T-cell (primary cell): ENCODE results near the gene ZNF43. TPM values are rescaled to one million over a fixed set of nuclear protein-coding genes. Genes with fewer than 3 reads are reported as not detected.
"Not testable (repeated sequence)": the region's sequence is repeated elsewhere in the genome, so short reads cannot be mapped to it uniquely, and the experiment has no call there.

Source experiments
- ATAC-seq, 4 experiments: fragments of 200-7000 bp in 3 of 4; fragments of 150-1000 bp in 1 of 4; cut with Tn5 transposase; replicated peaks in 1 of 4; 1 replicate in 3 of 4; 2 replicates in 1 of 4; pipeline ENCODE4 v1.10.0; 2021; ENCODE audit warnings: moderate library complexity in 3 of 4, mild to moderate bottlenecking in 2 of 4, moderate number of reproducible peaks in 1 of 4
- CTCF ChIA-PET, 2 donors: fragments of 300-600 bp; sonication (Branson Sonifier 250); formaldehyde crosslinking; loops; one replicate each; lab custom pipeline; 2022; ENCODE audit warnings: antibody characterized with exemption in 2 of 2; lab: Charles Lee
- POLR2A ChIA-PET, 2 donors: fragments of 300-600 bp; sonication (Branson Sonifier 250); formaldehyde crosslinking; loops; one replicate each; lab custom pipeline; 2022; ENCODE audit warnings: antibody characterized with exemption in 2 of 2; lab: Charles Lee
- DNase-seq, 35 experiments: peaks; one replicate each; pipeline versions ENCODE4 v3.0.0 to v3.0.0-alpha.2; 2013 to 2023
- H3K27ac ChIP-seq: one replicate; pipeline ENCODE4 v1.5.1; 2013; ENCODE audit warnings: low read length
- H3K27me3 ChIP-seq, 2 experiments: replicated peaks in 1 of 2; 1 replicate in 1 of 2; 2 replicates in 1 of 2; pipeline versions ENCODE4 v1.6.1 to v1.7.0; 2013; ENCODE audit warnings: low read length in 1 of 2, mixed read lengths in 1 of 2; ENCODE audit not compliant: control insufficient read depth in 2 of 2, insufficient read depth in 2 of 2; ENCODE audit errors: extremely low read depth in 1 of 2
- H3K36me3 ChIP-seq, 2 donors: 1 replicate in 1 of 2; 2 replicates in 1 of 2; pipeline versions ENCODE4 v1.6.1 to v1.7.0; 2013; ENCODE audit warnings: low read length in 1 of 2; ENCODE audit not compliant: control insufficient read depth in 2 of 2, insufficient read depth in 1 of 2; ENCODE audit errors: extremely low read depth in 1 of 2
- H3K4me1 ChIP-seq, 2 experiments: 1 replicate in 1 of 2; 2 replicates in 1 of 2; pipeline versions ENCODE4 v1.6.1 to v1.7.0; 2013; ENCODE audit warnings: low read length in 2 of 2, mixed read lengths in 1 of 2; ENCODE audit not compliant: insufficient read depth in 2 of 2, control insufficient read depth in 1 of 2; ENCODE audit errors: extremely low read depth in 1 of 2
- H3K4me3 ChIP-seq, 2 donors: 1 replicate in 1 of 2; 2 replicates in 1 of 2; pipeline versions ENCODE4 v1.5.1 to v1.7.0; 2013; ENCODE audit warnings: mild to moderate bottlenecking in 2 of 2, low read length in 1 of 2, moderate library complexity in 1 of 2; ENCODE audit not compliant: control insufficient read depth in 1 of 2; ENCODE audit errors: extremely low read depth in 1 of 2
- H3K9me3 ChIP-seq: 2 replicates; pipeline ENCODE4 v1.7.0; 2013
- H3K27ac Mint-ChIP-seq, 2 donors: one replicate each; pipeline ENCODE4 v1.8.0; 2020 to 2021; ENCODE audit warnings: mild to moderate bottlenecking in 2 of 2, mixed read lengths in 2 of 2
- H3K27me3 Mint-ChIP-seq, 2 donors: one replicate each; pipeline ENCODE4 v1.8.0; 2021 to 2022; ENCODE audit warnings: mixed read lengths in 2 of 2
- H3K36me3 Mint-ChIP-seq: one replicate; pipeline ENCODE4 v1.8.0; 2021; ENCODE audit warnings: mixed read lengths
- H3K4me1 Mint-ChIP-seq, 3 donors: one replicate each; pipeline ENCODE4 v1.8.0; 2020 to 2022; ENCODE audit warnings: mixed read lengths in 3 of 3, mild to moderate bottlenecking in 1 of 3
- H3K4me3 Mint-ChIP-seq, 3 donors: one replicate each; pipeline ENCODE4 v1.8.0; 2020 to 2022; ENCODE audit warnings: mild to moderate bottlenecking in 3 of 3, mixed read lengths in 3 of 3, moderate library complexity in 3 of 3
- H3K9me3 Mint-ChIP-seq, 3 donors: one replicate each; pipeline ENCODE4 v1.8.0; 2020 to 2022; ENCODE audit warnings: mixed read lengths in 3 of 3
- WGBS: methylation state at CpG from one replicate; pipeline ENCODE4 v1.1.5; 2013; ENCODE audit warnings: missing lambda C conversion rate; ENCODE audit not compliant: insufficient coverage; 5-methylcytosine and 5-hydroxymethylcytosine counted together
- total RNA-seq, 35 experiments: library from RNA in 6 of 35; stranded (reverse) in 6 of 35; fragments of 120-200 nt in 1 of 35; gene quantifications; one replicate each; pipeline versions ENCODE4 v1.2.1 to v1.2.4 and lab custom pipeline; 2013 to 2026

Gene ZNF43
- total RNA-seq, 5 donors from 2014 or later (not counting 1 experiment from before 2014, with no cell fraction given): 22.3 to 31.5 (median 25.0) TPM

DNA sequence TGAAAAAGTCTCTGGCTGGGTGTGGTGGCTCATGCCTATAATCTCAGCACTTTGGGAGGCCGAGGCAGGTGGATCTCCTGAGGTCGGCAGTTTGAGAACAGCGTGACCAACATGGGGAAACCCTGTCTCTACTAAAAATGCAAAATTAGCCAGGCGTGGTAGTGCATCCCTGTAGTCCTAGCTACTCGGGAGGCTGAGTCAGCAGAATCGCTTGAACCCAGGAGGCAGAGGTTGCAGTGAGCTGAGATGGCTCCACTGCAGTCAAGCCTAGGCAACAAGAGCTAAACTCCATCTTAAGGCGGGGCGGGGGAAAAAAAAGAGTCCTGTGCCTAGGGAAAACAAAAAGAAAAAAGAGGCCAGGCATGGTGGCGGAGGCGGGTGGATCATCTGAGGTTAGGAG is 2.2 kb downstream of the ZNF43 start:
- 100% methylated on average over 8 of the region's 10 CpGs for WGBS
- ChIA-PET POLR2A (interaction anchor here in 1 of 2 donors (1.0 kb wide), 1 partner anchor 18 kb away, joined by 3 read pairs; no protein-coding TSS in a partner anchor), CTCF (no interaction called here)

DNA sequence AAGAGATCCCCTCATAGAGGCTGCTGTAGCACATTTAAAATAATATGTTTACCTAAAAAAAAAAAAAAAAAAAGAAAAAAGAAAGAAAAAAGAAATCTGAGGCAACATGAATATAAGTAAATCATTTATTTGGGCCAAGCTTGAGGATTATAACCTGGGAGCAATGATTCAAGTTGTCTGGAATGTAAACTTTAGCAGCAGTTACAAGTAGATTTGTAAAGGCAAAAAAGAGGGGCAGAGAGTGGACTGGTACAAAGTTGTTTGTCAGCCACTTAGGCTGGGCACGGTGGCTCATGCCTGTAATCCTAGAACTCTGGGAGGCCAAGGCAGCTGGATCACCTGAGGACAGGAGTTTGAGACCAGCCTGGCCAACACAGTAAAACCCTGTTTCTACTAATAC is 11.3 kb downstream of the ZNF43 start:
- Mint-ChIP-seq H3K27me3 (no peaks in the 10 kb centered on the region), H3K27ac (no peak overlapping the region)
- POLR2A ChIA-PET: interaction anchor here in 1 of 2 donors (0.7 kb wide), 1 partner anchor 78 kb away, joined by 3 read pairs; no protein-coding TSS in a partner anchor

More for the DNA sequence above, 2.2 kb downstream of the ZNF43 start:
- peaks cover 21% of the 10 kb centered on the region for H3K36me3 Mint-ChIP-seq
- no peak overlapping the region for H3K27ac Mint-ChIP-seq
- H3K4me3 ChIP-seq: no peak overlapping the region
- no peaks in the 10 kb centered on the region for H3K27me3 Mint-ChIP-seq
- peak overlapping the region; percentile 22 to 100 (median 64) for H3K4me3 Mint-ChIP-seq
- H3K9me3 ChIP-seq: peaks cover 2% of the 10 kb centered on the region
- ATAC-seq (no peak), DNase-seq (no peak)
- H3K9me3 Mint-ChIP-seq: peaks cover 0 to 16% (median 7%) of the 10 kb centered on the region in 3 donors
- H3K27me3 ChIP-seq: no peaks in the 10 kb centered on the region
- peaks cover 7 to 31% of the 10 kb centered on the region in 2 experiments for H3K4me1 ChIP-seq
- H3K36me3 ChIP-seq: no peaks in the 10 kb centered on the region
- H3K27ac ChIP-seq: no peak overlapping the region
- peaks cover 45 to 50% (median 46%) of the 10 kb centered on the region in 3 donors for H3K4me1 Mint-ChIP-seq

DNA sequence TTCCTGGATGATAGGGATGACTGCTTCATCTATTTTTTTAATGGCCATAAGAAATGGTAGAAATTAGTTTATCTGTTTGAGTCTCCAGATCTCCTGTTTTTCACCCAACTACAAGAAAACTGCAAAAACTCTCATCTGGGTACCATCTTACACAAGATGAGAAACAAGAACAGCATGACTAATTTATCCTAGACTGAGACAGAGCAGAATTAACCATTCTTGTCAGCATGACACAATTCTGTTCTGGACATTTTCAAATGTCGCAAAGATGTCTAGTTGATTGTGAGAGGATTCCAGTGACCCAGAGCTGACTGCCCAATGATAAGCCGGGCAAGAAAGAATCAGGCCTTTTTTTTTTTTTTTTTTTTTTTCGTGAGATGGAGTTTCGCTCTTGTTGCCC is 12.8 kb downstream of the ZNF43 start:
- H3K27me3 Mint-ChIP-seq: no peaks in the 10 kb centered on the region
- peaks cover 63% of the 10 kb centered on the region for H3K36me3 Mint-ChIP-seq
- no peaks in the 10 kb centered on the region for H3K4me1 ChIP-seq
- peaks cover 6% of the 10 kb centered on the region for H3K9me3 ChIP-seq
- peaks cover 10 to 29% of the 10 kb centered on the region in 2 donors for H3K36me3 ChIP-seq
- no peak overlapping the region for H3K4me3 ChIP-seq
- ChIA-PET POLR2A (no interaction called here), CTCF (interaction anchor here in 1 of 2 donors (0.7 kb wide), 1 partner anchor 21 kb away, joined by 3 read pairs; no protein-coding TSS in a partner anchor)
- H3K27ac ChIP-seq: no peak overlapping the region
- peaks cover 0 to 26% (median 20%) of the 10 kb centered on the region in 3 donors for H3K9me3 Mint-ChIP-seq
- peaks cover 4 to 8% (median 6%) of the 10 kb centered on the region in 3 donors for H3K4me1 Mint-ChIP-seq
- no peak for DNase-seq
- H3K4me3 Mint-ChIP-seq: no peak overlapping the region
- ATAC-seq: no peak
- no CpG with 5 or more reads among the region's 4 CpGs for WGBS
- H3K27me3 ChIP-seq: no peaks in the 10 kb centered on the region
- no peak overlapping the region for H3K27ac Mint-ChIP-seq

More for the DNA sequence above, 11.3 kb downstream of the ZNF43 start:
- Mint-ChIP-seq H3K4me3 (no peak overlapping the region), H3K9me3 (peaks cover 2 to 19% (median 14%) of the 10 kb centered on the region in 3 donors), H3K4me1 (peaks cover 6 to 10% (median 9%) of the 10 kb centered on the region in 3 donors), H3K36me3 (peaks cover 54% of the 10 kb centered on the region)
- no peaks in the 10 kb centered on the region for H3K4me1 ChIP-seq
- CTCF ChIA-PET: no interaction called here
- no peaks in the 10 kb centered on the region for H3K27me3 ChIP-seq
- no peak for ATAC-seq
- H3K4me3 ChIP-seq: no peak overlapping the region
- no peak overlapping the region for H3K27ac ChIP-seq
- no peak for DNase-seq
- peaks cover 3 to 22% of the 10 kb centered on the region in 2 donors for H3K36me3 ChIP-seq
- H3K9me3 ChIP-seq: peaks cover 2% of the 10 kb centered on the region
- WGBS: no CpG with 5 or more reads among the region's 1 CpG

DNA sequence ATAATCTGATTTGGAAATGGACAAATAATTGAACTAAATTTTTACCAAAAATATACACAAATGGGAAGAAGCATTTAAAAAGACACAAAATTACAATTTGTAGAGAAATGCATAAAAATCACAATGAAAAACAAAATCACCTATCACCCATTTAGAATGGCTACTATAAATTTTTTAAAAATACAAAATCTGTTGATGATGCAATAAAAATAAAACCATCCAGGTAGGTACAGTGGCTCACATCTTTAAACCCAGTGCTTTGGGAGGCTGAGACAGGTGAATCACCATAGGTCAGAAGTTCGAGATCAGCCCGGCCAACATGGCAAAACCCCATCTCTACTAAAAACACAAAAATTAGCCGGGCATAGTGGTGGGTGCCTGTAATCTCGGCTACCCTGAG is 23.5 kb downstream of the ZNF43 start:
- no peaks in the 10 kb centered on the region for H3K4me1 Mint-ChIP-seq
- Histone ChIP-seq H3K4me1 (no peaks in the 10 kb centered on the region), H3K4me3 (peak overlapping the region in 1 of 2 donors; percentile 8), H3K9me3 (peaks cover 34% of the 10 kb centered on the region), H3K27ac (no peak overlapping the region), H3K36me3 (peaks cover 11 to 70% of the 10 kb centered on the region in 2 donors), H3K27me3 (no peaks in the 10 kb centered on the region)
- ChIA-PET CTCF (no interaction called here), POLR2A (no interaction called here)
- no peak overlapping the region for H3K27ac Mint-ChIP-seq
- DNase-seq: no peak
- H3K36me3 Mint-ChIP-seq: peaks cover 92% of the 10 kb centered on the region
- H3K27me3 Mint-ChIP-seq: no peaks in the 10 kb centered on the region
- H3K4me3 Mint-ChIP-seq: no peak overlapping the region
- ATAC-seq: no peak
- no CpG with 5 or more reads among the region's 4 CpGs for WGBS
- peaks cover 0 to 40% (median 36%) of the 10 kb centered on the region in 3 donors for H3K9me3 Mint-ChIP-seq

DNA sequence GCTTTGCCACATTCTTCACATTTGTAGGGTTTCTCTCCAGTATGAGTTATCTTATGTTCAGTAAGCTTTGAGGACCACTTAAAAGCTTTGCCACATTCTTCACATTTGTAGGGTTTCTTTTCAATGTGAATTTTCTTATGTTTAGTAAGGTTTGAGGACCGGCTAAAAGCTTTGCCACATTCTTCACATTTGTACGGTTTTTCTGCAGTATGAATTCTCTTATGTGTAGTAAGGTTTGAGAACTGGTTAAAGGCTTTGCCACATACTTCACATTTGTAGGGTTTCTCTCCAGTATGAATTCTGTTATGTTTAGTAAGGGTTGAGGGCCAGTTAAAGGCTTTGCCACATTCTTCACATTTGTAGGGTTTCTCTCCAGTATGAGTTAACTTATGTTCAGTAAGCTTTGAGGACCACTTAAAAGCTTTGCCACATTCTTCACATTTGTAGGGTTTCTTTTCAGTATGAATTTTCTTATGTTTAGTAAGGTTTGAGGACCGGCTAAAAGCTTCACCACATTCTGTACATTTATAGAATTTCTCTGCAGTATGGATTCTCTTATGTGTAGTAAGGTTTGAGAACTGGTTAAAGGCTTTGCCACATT is 27.5 kb downstream of the ZNF43 start:
- H3K4me1 Mint-ChIP-seq, H3K27ac Mint-ChIP-seq, ATAC-seq, H3K4me3 ChIP-seq, CTCF ChIA-PET, H3K27me3 Mint-ChIP-seq, H3K4me1 ChIP-seq, H3K27me3 ChIP-seq, H3K4me3 Mint-ChIP-seq, H3K27ac ChIP-seq, POLR2A ChIA-PET, DNase-seq: not testable (repeated sequence)
- Histone ChIP-seq H3K9me3 (peaks cover 32% of the 10 kb centered on the region), H3K36me3 (peaks cover 2 to 41% of the 10 kb centered on the region in 2 donors)
- peaks cover 0 to 42% (median 38%) of the 10 kb centered on the region in 3 donors for H3K9me3 Mint-ChIP-seq
- H3K36me3 Mint-ChIP-seq: peaks cover 62% of the 10 kb centered on the region
- no CpG with 5 or more reads among the region's 3 CpGs for WGBS

DNA sequence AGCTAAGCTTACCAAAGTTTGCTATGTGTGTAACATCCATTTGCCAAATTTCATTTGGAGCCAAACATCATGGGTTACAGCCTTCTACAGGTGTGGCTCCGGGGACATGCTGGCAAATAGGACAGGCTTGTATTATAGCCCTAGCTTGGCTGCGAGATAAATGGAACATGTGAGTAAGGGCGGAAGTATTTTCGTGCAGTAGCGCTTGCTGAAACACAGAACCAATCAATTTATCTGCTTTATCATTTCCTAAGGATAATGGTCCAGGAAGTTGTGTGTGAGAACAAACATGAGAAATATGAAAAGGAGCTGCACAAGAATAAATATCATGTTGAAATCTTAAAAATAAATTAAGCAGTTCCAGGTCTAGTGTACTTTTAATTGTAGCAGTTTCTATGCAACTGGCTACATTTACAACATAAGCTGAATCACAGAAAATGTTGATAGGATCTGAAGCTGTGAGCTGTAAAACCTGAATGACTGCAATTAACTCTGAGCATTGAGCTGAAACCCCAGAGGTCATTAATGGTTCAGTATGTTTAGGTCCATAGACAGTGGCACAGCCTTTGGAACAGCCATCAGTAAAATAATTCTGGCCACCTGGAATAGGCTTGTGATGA is 46.4 kb downstream of the ZNF43 start:
- Mint-ChIP-seq H3K27ac (no peak overlapping the region), H3K36me3 (peaks cover 4% of the 10 kb centered on the region), H3K9me3 (peaks cover 0 to 40% (median 5%) of the 10 kb centered on the region in 3 donors), H3K27me3 (peaks cover 0 to 6% of the 10 kb centered on the region in 2 donors), H3K4me3 (no peak overlapping the region), H3K4me1 (no peaks in the 10 kb centered on the region)
- no peak for ATAC-seq
- POLR2A ChIA-PET: no interaction called here
- CTCF ChIA-PET: no interaction called here
- Histone ChIP-seq H3K4me1 (no peaks in the 10 kb centered on the region), H3K4me3 (no peak overlapping the region), H3K9me3 (no peaks in the 10 kb centered on the region), H3K27ac (no peak overlapping the region), H3K36me3 (no peaks in the 10 kb centered on the region), H3K27me3 (no peaks in the 10 kb centered on the region)
- WGBS: 100% methylated on average over 1 of the region's 5 CpGs
- no peak for DNase-seq
